NCI-H2196 (cell line): Measurements from ENCODE around the gene ATF2.
"Not testable (repeated sequence)": the region's sequence is repeated elsewhere in the genome, so short reads cannot be mapped to it uniquely, and the experiment has no call there.

ENCODE experiments used
- DNase-seq: peaks from one replicate; lab custom pipeline; 2025; ENCODE audit not compliant: unreplicated experiment; lab: John Stamatoyannopoulos, UW

Gene ATF2

DNA sequence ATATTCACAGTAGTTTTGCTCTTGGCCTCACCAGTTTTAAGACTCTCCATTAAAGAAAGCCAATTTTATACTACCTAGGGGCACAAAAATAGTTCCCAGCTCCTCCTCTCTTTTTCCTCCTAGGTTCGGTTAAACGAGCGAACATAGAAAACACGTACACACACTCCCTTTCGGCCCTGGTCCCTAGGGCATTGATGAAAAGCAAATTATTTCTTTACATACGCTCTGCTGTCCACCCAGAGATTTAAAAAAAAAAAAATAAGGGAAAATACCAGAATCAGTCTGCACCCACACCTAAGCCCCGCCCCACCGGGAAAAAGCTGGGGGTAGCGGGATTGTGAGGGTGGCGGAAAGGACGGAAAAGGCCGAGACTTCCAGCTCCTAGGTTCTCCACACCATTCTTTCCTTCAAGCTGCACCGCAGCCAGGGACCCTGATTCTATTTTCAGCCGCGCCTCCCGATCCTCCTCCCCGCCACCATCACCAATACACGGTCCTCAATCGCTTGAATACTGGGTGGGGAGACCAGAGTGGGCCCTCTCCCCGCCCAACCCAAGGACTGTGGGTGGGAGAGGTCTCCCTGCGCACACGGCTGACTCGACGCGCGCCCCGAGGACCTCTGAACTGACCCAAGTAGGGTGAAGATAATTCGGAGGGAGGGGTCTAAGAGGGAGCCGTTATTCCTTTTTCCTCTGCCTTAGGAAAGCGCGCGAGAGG is 769 bp downstream of the ATF2 start:
- DNase-seq, result peak; percentile 21

DNA sequence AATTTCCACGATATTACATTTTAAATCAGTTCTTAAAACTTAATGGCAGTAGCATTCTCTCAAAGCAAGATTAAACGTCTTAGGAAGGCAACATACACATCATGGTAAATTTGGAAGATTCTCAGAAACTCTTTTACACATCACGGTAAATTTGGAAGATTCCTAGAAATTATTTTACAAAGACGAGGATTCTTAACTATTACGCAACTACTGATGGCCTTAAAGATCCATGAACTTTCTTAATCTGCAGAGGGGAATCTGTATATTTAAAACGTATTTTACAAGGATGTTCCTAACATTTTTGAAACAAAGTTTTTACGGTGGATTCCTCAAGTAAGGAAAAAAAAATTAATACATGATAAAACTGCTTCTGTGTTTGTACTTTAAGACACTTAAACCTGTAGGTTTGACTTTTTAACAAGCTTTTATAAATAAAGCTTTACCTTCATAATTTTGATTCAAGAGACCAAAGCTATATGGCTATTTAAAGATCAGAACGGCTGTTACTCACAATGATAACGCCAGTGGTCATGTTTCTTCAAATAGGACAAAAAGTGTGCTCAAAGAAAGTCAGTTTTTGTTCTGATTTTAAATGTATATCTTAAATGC is 1.7 kb downstream of the ATF2 start:
- DNase-seq, result no peak

GRCh38 chr2:175164235-175164634 is 3.8 kb downstream of the ATF2 start:
- DNase-seq, result no peak

DNA sequence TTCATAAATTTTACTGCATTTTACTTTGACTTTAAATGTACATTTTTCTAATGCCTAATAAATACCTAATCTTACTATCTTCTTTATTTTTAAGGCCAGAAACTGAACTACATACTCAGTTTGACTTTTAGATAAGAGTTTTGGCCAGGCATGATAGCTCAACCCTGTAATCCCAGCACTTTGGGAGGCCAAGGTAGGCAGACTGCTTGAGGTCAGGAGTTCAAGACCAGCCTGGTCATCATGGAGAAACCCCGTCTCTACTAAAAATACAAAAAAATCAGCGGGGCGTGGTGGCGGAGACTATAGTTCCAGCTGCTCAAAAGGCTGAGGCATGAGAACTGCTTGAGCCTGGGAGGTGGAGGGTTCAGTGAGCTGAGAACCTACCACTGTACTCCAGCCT is 9.1 kb downstream of the ATF2 start:
- DNase-seq, result no peak

- DNase-seq, result no peak
These were observed 11.5 kb downstream of the ATF2 start for GRCh38 chr2:175156534-175156933.

GRCh38 chr2:175154661-175155082 is 13.3 kb downstream of the ATF2 start:
- DNase-seq, result no peak

DNA sequence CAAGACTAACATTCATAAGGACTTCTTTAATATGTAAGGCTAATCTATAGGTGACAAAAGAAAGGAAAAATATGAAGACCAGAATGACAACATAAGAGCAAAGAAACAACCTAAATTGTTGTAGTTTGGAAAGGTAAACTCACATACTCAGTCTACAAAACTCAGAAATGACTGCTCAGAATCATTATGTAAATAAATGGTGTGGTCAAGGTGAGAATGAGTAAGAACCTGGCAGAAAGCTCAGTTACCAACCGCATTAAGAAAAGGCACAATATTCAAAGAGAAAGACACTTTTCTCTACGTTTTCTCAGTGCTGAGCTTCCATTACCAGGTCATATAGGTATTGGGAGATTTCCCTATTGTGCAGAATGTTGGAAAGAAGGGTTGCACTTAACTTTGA is 15.8 kb downstream of the ATF2 start:
- DNase-seq, result no peak

GRCh38 chr2:175151791-175152190 is 16.2 kb downstream of the ATF2 start:
- no peak for DNase-seq

- DNase-seq, result no peak
These were observed 20.8 kb downstream of the ATF2 start for GRCh38 chr2:175147186-175147585.

DNA sequence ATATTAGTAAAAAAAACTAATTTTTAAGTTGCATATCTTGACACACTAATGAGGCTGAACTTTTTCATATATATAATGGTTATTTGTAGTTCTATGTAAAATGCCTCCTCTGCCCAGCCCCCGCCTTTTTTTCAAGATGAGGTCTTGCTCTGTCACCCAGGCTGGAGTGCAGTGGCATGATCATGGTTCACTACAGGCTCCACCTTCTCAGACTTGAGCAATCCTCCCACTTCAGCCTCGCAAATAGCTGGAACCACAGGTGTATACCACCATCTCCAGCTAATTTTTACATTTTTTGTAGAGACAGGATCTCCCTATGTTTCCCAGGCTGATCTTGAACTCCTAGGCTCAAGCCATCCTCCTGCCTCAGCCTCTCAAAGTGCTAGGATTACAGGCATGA is 24.3 kb downstream of the ATF2 start:
- no peak for DNase-seq

DNA sequence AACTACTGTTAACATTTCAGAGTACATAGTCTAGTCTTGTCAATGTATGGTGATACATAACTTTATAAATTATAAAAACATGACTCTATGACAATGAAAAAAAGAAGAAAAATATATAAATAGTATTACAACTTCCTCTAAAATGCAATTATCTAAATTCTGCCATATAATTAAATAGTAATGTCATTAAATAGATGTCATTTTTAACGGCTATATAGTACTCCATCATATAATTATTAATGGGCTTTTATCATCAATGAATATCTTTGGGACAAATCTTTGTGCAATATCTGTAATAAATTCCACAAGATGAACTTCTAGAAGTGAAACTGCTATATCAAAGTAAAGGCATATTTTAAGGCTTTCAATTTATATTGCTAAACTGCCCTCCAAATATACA is 24.8 kb downstream of the ATF2 start:
- no peak for DNase-seq

DNA sequence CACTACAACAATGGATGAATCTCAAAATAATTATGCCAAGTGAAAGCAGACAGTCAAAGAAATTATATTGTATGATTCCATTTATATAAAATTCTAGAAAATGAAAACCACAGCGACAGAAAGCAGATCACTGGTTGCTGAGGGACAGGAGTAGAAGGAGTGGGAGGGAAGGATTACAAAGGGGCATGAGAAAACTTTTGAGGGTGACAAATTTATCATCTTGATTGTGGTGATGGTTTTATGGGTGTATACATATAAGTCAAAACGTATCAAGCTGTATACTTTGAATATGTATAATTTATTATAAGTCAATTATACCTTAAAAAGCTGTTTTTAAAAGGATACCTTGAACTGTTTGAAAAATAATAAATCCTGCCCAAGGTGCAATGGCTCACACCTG is 27.7 kb downstream of the ATF2 start:
- DNase-seq, result no peak

- no peak for DNase-seq
These were observed 30.2 kb downstream of the ATF2 start for GRCh38 chr2:175137793-175138192.

DNA sequence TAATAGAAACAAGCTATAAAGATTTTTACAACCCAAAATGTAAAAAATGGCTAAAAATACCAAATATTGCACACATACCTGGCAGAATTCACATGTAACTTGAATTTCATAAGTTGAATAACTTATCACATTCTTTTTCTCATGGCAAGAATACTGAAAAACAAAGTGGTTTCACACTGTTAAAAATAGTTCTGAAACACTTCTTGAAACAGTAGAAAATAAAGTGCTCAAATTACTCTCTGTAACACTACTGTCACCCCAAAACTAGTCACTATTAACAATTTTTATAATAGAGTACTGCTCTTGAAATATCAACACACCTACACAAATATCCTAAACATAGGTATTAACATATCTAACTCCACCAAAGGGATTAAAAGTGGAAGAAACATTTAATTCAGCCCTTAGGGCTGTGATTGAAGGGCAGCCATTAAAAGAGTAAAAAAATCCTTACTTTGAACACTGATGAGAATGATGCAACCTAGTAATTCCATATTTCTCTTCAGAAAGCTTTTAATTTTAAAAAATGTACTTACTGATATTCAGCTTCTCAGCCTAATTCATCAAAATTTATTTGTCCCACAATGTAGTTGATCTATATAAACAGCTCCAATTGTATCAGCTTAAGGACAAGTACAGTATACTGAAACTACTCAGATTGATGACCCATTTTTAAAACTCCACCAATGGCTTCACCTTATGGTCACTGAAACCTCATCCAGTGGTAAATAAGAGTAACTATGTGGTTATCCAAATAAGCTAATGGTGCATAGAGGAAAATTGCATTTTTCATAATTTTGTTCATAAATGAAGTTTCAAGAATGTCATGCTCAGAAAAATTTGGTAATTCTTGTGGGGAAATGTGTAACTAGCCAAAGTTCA is 31.4 kb downstream of the ATF2 start:
- no peak for DNase-seq

DNA sequence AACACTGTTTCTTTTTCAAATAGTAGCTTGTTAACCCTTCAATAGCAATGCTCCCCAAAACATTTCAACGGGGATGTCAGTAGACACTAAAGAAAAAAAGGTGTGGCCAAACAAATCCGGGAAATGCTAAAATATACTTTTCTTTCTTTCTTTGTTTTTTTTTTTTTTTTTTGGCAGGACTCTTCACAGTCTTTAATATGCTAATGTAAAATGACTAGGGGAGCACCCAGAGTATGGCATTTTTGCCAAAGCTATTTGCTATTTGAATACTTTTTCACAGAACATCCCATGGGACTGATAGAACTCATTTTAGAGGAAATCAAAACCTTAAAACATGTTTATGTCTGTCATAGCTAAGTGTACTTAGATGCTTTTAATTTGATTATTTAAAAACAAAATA is 32.1 kb downstream of the ATF2 start:
- no peak for DNase-seq

- DNase-seq, result no peak
These were observed 32.8 kb downstream of the ATF2 start for GRCh38 chr2:175135177-175135576.

DNA sequence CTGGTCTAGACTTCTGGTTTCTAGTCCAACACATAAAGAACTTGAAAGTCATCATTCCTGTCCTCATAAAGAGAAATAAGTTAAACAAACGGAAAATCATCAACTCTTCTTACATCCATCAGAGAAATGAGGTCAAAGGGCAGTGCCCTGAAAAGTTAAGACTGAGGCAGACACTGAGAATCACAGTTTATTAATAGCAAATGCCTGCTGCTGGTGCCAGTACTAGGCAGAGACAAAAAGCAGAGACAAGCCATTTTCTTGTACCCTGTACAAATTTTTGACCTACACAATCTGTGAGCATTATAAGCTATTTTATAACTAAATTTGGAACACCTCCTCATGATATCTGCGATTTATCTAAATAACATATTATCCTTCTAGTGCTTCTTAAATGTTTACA is 36.8 kb downstream of the ATF2 start:
- no peak for DNase-seq

GRCh38 chr2:175126661-175127060 is 41.3 kb downstream of the ATF2 start:
- no peak for DNase-seq

DNA sequence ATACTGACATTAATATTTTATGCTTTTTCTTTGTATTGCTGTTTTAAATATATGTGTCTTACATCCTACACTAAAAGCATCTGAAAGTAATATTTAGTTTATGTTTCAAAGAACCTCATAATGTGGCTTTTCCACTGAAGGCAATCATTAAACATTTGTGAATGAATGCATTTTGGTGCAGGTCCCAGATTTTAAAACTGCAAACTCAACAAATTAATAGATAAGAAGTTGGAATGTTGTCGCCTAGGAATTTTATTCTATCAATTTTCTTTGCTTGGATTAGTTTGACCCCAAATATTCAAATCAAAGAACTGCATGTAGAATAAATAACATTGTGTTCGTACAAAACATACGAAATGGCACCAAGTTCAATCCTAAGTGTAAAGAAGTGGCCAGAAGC is 44.7 kb downstream of the ATF2 start:
- DNase-seq, result no peak

GRCh38 chr2:175111200-175111657 is 56.8 kb downstream of the ATF2 start:
- DNase-seq, result peak; percentile 53

DNA sequence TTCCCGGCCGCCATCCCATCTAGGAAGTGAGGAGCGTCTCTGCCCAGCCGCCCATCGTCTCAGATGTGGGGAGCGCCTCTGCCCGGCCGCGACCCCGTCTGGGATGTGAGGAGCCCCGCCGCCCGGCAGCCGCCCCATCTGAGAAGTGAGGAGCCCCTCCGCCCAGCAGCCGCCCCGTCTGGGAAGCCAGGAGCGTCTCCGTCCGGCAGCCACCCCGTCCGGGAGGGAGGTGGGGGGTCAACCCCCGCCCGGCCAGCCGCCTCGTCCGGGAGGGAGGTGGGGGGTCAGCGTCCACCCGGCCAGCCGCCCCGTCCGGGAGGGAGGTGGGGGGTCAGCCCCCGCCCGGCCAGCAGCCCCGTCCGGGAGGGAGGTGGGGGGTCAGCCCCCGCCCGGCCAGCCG is 59.9 kb downstream of the ATF2 start:
- DNase-seq, result not testable (repeated sequence)

DNA sequence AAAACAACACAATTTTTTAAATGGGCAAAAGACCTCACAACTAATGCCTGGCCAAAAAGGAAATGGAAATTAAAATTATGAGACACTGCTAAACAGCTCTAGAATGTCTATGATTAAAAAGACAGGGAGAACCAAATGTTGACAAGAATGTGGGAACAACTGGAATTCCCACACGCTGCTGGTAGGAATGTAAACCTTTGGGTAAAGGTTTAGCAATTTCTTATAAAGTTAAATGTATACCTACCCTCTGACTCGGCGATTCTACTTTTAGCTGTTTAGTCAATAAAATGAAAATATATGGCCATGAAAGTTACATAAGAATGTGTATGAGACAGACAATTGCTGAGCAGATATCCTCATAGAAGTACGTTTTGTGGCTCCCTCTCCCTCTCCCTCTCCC is 60.9 kb downstream of the ATF2 start:
- DNase-seq, result no peak
